Panc1 (cell line): Measurements from ENCODE around the gene BCAN. TPM values are rescaled to one million over a fixed set of nuclear protein-coding genes. Genes with fewer than 3 reads are reported as not detected.

Experiments
- ATAC-seq: fragments of 200-7000 bp; cut with Tn5 transposase; 2 replicates; pipeline ENCODE4 v1.9.1; 2020; ENCODE audit warnings: mild to moderate bottlenecking, moderate library complexity
- BruUV-seq: library from RNA; stranded (reverse); fragments of 400-500 nt; replicated peaks from 2 replicates; lab custom pipeline; 2021; lab: Mats Ljungman, UMichigan
- CTCF ChIA-PET: fragments of 300-600 bp; sonication (Branson Sonifier 250); formaldehyde crosslinking; loops from one replicate; lab custom pipeline; 2022; ENCODE audit warnings: antibody characterized with exemption; lab: Charles Lee
- POLR2A ChIA-PET: fragments of 300-600 bp; sonication (Branson Sonifier 250); formaldehyde crosslinking; loops from one replicate; lab custom pipeline; 2022; ENCODE audit warnings: antibody characterized with exemption; lab: Charles Lee
- DNase-seq: peaks from one replicate; pipeline ENCODE4 v3.0.0-alpha.2; 2010; ENCODE audit warnings: low read depth, low spot score
- H3K27ac ChIP-seq: 2 replicates; pipeline ENCODE4 v1.5.1; 2011; ENCODE audit warnings: mild to moderate bottlenecking, low read length, inconsistent platforms
- H3K27me3 ChIP-seq: fragments of 200-500 bp; sonication (Bioruptor generic); 2 replicates; pipeline ENCODE4 v1.6.0; 2014; ENCODE audit warnings: low read length, inconsistent platforms; ENCODE audit not compliant: control insufficient read depth, insufficient read depth
- H3K36me3 ChIP-seq: fragments of 200-500 bp; sonication (Bioruptor generic); 2 replicates; pipeline ENCODE4 v1.5.1; 2014; ENCODE audit warnings: inconsistent platforms, mild to moderate bottlenecking, low read length, moderate library complexity; ENCODE audit not compliant: control insufficient read depth, insufficient read depth
- H3K4me1 ChIP-seq: 2 replicates; pipeline ENCODE4 v1.5.1; 2011; ENCODE audit warnings: inconsistent platforms, mild to moderate bottlenecking, low read length, moderate library complexity; ENCODE audit not compliant: control insufficient read depth, insufficient read depth
- H3K4me3 ChIP-seq, 2 experiments: 2 replicates each; pipeline ENCODE4 v1.5.1; 2011 to 2012; ENCODE audit warnings: low read depth in 2 of 2, low read length in 2 of 2, mild to moderate bottlenecking in 2 of 2, inconsistent platforms in 1 of 2, moderate library complexity in 1 of 2
- H3K9me3 ChIP-seq: fragments of 200-500 bp; sonication (Bioruptor generic); 2 replicates; pipeline ENCODE4 v1.5.1; 2014; ENCODE audit warnings: low read depth, mild to moderate bottlenecking, inconsistent platforms, low read length, moderate library complexity; ENCODE audit not compliant: control insufficient read depth, insufficient read depth
- POLR2AphosphoS5 ChIP-seq: IDR thresholded peaks from 2 replicates; pipeline ENCODE4 v1.6.1; 2012; ENCODE audit warnings: mild to moderate bottlenecking, low read depth, low read length, moderate library complexity
- SIN3A ChIP-seq: IDR thresholded peaks from 2 replicates; pipeline ENCODE4 v1.6.1; 2012; ENCODE audit warnings: low read depth, mild to moderate bottlenecking, low read length, moderate library complexity, borderline replicate concordance; ENCODE audit not compliant: insufficient read depth
- TCF7L2 ChIP-seq: IDR thresholded peaks from 2 replicates; pipeline ENCODE4 v1.6.1; 2011; ENCODE audit warnings: mild to moderate bottlenecking, low read depth, low read length, inconsistent platforms
- in situ Hi-C: cut with HindIII; loops from 2 replicates; pipeline ENCODE4 v1.10.0; 2016; ENCODE audit warnings: low sequenced_read_pairs, low pct_unique_long_range_greater_than_20kb
- intact Hi-C: fragments of 100-400 bp; cut with micrococcal nuclease; formaldehyde crosslinking; loops from one replicate; pipeline ENCODE4 v1.10.0; 2022; ENCODE audit not compliant: unreplicated experiment
- total RNA-seq: library from RNA; stranded (reverse); gene quantifications from one replicate; pipeline ENCODE4 v1.2.1, GENCODE V29; 2021; ENCODE audit not compliant: unreplicated experiment
- TF ChIP-seq, protein P1 (sequence below): fragments of 450-650 bp; IDR thresholded peaks from 2 replicates; pipeline ENCODE4 v1.5.1; 2017; ENCODE audit warnings: mild to moderate bottlenecking
- TF ChIP-seq, protein P2 (sequence below), 2 experiments: IDR thresholded peaks; 2 replicates each; pipeline ENCODE4 v1.6.1; 2011 to 2012; ENCODE audit warnings: low read depth in 2 of 2, control low read depth in 1 of 2, low read length in 1 of 2, mild to moderate bottlenecking in 1 of 2, moderate library complexity in 1 of 2; ENCODE audit not compliant: insufficient read depth in 1 of 2

The BCAN gene
- total RNA-seq, 1 experiment from 2014 or later = 0.57 TPM

GRCh38 chr1:156648951-156649350 is 7.0 kb downstream of the BCAN start:
- in situ Hi-C loops (no loop called here), intact Hi-C loops (no loop called here)
- no peak overlapping the region for H3K27ac ChIP-seq
- BruUV-seq = no TSS peak
- TF ChIP-seq TCF7L2 = no peak
- TF ChIP-seq, protein P1, sequence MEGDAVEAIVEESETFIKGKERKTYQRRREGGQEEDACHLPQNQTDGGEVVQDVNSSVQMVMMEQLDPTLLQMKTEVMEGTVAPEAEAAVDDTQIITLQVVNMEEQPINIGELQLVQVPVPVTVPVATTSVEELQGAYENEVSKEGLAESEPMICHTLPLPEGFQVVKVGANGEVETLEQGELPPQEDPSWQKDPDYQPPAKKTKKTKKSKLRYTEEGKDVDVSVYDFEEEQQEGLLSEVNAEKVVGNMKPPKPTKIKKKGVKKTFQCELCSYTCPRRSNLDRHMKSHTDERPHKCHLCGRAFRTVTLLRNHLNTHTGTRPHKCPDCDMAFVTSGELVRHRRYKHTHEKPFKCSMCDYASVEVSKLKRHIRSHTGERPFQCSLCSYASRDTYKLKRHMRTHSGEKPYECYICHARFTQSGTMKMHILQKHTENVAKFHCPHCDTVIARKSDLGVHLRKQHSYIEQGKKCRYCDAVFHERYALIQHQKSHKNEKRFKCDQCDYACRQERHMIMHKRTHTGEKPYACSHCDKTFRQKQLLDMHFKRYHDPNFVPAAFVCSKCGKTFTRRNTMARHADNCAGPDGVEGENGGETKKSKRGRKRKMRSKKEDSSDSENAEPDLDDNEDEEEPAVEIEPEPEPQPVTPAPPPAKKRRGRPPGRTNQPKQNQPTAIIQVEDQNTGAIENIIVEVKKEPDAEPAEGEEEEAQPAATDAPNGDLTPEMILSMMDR = no peak
- TF ChIP-seq POLR2AphosphoS5 = no peak
- TF ChIP-seq SIN3A = no peak
- TF ChIP-seq, protein P2, sequence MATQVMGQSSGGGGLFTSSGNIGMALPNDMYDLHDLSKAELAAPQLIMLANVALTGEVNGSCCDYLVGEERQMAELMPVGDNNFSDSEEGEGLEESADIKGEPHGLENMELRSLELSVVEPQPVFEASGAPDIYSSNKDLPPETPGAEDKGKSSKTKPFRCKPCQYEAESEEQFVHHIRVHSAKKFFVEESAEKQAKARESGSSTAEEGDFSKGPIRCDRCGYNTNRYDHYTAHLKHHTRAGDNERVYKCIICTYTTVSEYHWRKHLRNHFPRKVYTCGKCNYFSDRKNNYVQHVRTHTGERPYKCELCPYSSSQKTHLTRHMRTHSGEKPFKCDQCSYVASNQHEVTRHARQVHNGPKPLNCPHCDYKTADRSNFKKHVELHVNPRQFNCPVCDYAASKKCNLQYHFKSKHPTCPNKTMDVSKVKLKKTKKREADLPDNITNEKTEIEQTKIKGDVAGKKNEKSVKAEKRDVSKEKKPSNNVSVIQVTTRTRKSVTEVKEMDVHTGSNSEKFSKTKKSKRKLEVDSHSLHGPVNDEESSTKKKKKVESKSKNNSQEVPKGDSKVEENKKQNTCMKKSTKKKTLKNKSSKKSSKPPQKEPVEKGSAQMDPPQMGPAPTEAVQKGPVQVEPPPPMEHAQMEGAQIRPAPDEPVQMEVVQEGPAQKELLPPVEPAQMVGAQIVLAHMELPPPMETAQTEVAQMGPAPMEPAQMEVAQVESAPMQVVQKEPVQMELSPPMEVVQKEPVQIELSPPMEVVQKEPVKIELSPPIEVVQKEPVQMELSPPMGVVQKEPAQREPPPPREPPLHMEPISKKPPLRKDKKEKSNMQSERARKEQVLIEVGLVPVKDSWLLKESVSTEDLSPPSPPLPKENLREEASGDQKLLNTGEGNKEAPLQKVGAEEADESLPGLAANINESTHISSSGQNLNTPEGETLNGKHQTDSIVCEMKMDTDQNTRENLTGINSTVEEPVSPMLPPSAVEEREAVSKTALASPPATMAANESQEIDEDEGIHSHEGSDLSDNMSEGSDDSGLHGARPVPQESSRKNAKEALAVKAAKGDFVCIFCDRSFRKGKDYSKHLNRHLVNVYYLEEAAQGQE (IDR thresholded peaks at IDR 0.05; ENCODE audit: insufficient read depth in 1 of 2, low read depth in 2 of 2, low read length in 1 of 2) = no peak
- H3K4me1 ChIP-seq = no peaks in the 10 kb centered on the region
- no peaks in the 10 kb centered on the region for H3K9me3 ChIP-seq
- no peak for ATAC-seq
- H3K27me3 ChIP-seq = no peaks in the 10 kb centered on the region
- H3K36me3 ChIP-seq = no peaks in the 10 kb centered on the region
- POLR2A ChIA-PET = no interaction called here
- no peak for DNase-seq
- no peak overlapping the region for H3K4me3 ChIP-seq
- CTCF ChIA-PET = interaction anchor here (1.5 kb wide), 1 partner anchor 22 kb away, joined by 5 read pairs; no protein-coding TSS in a partner anchor

- H3K4me1 ChIP-seq = no peaks in the 10 kb centered on the region; the same call in 1 of the 2 replicates
- TF ChIP-seq TCF7L2 (no peak), SIN3A (no peak)
- TF ChIP-seq, protein P1 = no peak
- TF ChIP-seq, protein P2 (IDR thresholded peaks at IDR 0.05; ENCODE audit: insufficient read depth in 1 of 2, low read depth in 2 of 2, low read length in 1 of 2) = peak; percentile 95 to 98
- H3K27ac ChIP-seq = no peak overlapping the region
- ChIA-PET CTCF (no interaction called here), POLR2A (no interaction called here)
- no peak overlapping the region for H3K4me3 ChIP-seq
- no peaks in the 10 kb centered on the region for H3K27me3 ChIP-seq
- no TSS peak for BruUV-seq
- in situ Hi-C loops (no loop called here), intact Hi-C loops (no loop called here)
- DNase-seq = no peak
- H3K36me3 ChIP-seq = no peaks in the 10 kb centered on the region
- no peak for ATAC-seq
- no peaks in the 10 kb centered on the region for H3K9me3 ChIP-seq
Measured at GRCh38 chr1:156652131-156652991, 10.4 kb downstream of the BCAN start.
